Muscle of back (tissue), 11 donors: ENCODE measurements around the gene UBE2D2. TPM values are rescaled to one million over a fixed set of nuclear protein-coding genes. Genes with fewer than 3 reads are reported as not detected.

Experiments
- DNase-seq, 3 donors: peaks; one replicate each; pipeline versions ENCODE4 v3.0.0 to v3.0.0-alpha.2; 2013
- polyA plus RNA-seq, 10 donors: library from polyadenylated mRNA; unstranded; fragments of 120-200 nt; gene quantifications; one replicate each; pipeline ENCODE4 v1.2.1, GENCODE V29; 2013; ENCODE audit not compliant: insufficient read length in 10 of 10

UBE2D2 gene
- polyA plus RNA-seq, 10 donors, result 104 to 164 (median 120) TPM

DNA sequence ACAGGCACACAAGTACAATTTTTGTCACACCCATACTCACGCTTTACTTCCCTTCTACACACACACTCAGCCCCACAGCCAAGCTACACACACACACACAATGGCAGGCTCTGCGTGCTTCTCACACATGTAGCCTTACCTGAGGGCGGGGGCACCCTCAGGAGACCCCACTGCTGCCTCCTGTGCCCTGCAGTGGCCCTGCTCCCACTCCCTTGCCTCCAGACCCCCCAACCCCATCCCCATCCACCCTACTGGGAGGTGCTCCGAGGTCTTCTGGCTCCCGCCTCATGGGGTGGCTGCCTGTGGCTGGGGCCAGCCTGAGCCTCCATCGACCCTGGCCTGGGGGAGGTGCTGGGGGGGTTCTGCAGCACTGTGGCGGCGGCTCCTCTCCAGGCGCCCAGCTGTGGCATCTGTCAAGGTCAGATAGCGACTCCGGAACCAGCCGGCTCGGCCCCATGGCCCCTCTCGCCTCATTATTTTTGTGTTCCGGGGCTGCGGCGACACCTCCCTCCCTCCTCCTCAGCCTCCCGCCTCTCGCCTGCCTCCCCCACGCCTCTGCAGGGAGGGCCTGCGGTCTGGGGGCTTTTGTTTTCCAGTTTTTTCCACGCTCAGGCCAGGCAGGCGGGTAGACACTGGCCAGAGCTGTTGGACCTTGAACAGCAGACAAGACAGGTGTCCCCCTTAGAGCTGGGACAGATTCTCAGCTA is 108.7 kb downstream of the UBE2D2 start:
- no peak for DNase-seq

DNA sequence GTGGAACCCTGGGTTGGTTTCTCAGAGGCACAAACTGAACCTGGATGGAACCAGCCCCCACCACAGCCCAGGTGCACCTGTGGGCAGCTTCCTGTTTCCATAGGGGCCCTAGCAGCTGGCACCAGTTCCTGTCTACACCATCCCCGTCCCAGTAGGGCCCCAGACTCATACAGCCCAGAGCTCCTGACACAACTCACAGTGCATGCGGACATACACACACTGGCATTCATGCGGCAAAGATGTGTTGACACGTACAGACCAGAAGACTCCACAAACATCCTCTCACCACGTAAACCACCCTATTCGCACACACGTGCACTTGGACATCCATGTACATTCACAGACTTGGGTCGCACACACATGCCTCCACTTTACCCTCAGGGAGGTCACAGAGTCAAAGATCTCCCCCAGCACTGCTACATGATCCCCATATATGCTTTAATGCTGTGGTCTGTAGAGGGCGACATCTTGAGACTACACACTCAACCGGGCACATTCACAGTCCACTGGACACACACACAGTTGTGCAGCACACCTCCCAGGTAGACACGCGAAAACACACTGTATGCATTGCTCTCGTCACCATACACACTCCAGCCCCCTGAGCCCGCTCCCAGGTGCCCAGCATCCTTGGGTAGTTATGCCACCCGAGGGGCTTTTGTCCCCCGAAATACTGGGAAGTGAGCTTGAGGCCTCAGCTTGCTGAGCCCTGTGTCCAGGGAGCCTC is 109.4 kb downstream of the UBE2D2 start:
- no peak for DNase-seq

DNA sequence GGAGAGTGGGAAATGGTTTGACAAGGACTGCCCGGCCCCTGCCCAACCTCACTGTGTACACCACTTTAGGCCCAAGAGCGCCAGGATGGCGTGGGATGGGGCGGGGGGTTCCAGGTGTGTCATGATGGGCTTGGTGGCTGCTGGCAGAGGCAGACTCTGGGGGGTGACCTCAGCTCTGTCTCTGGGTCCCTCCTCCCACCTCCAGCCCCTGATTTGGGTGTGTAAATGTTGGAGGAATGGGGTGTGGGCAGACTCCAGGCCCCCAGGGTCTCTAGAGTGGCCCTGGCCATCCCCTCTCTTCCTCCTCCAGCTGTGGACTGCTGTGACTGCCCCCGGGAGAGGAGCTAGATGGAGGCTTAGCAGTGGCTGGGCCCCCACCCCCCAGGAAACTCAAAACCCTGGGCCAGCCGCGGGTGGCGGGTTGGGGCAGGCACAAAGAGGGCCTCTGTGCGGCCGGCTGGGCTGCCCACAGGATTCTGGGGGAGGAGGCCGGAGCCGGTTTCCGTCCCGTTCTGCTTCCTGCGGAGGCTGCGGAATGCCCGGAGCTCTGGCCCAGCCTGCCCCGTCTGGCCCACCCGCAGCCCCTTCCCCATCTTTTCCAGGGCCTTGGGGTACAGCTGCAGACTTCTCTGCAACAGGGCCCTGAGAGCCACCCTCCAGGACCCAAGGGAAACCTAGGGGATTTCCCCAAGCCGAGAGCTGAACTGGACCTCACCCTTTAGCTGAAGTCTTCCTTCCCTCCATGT is 110.1 kb downstream of the UBE2D2 start:
- DNase-seq, result no peak

DNA sequence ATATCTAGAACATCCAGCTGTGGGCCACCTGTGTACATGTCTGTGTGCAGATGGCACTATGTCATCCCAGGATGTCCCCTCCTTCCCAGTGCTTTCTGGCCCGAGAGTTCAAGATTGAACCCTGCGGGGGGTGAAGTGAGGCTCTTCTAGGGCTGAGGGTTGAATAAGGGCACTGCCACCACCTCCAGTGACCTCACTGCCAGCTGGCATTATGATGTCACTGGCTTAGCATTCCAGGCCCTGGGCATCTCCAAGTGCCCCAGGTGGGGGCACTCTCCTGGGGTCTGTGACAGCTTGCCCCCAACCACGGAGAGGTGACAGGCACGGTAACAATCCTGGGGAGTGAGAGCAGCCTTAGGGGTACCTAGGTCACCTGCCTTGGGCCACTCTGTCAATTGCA is 114.1 kb downstream of the UBE2D2 start:
- no peak for DNase-seq

DNA sequence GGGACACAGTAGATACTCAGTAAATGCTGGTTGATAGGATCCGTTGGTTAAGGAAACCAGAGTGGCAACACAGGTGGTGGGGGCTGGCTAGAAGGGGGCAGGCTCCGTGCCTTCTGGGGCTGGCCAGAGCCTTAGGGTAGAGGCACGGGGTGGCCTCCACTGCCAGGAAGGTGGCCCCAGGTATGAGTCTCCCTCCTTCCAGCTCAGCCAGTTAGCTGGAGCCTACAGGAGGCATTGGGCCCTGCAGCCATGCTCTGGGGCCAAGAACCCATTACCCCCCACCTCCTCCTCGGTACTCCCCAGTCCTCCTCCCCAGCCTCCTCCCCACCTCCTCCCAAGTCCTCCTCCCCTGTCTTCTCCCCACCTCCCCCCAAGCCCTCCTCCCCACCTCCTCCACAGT is 114.7 kb downstream of the UBE2D2 start:
- no peak for DNase-seq

DNA sequence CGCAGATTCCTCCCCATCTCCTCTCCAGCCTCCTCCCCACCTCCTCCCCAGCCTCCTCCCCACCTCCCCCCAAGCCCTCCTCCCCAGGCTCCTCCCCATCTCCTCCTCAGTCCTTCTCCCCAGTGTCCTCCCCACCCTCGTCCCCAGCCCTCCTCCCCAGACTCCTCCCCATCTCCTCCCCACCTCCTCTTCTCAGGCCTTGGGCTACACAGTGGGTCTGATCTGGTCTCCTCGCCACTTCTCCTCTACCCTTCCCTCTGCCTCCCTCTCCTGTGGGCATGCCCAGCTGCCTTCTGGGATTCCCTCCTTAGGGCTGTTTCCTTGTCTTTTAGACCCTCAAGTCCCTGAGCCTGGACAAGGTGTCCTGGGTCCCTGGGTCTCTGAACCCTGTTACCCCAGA is 115.3 kb downstream of the UBE2D2 start:
- no peak for DNase-seq

DNA sequence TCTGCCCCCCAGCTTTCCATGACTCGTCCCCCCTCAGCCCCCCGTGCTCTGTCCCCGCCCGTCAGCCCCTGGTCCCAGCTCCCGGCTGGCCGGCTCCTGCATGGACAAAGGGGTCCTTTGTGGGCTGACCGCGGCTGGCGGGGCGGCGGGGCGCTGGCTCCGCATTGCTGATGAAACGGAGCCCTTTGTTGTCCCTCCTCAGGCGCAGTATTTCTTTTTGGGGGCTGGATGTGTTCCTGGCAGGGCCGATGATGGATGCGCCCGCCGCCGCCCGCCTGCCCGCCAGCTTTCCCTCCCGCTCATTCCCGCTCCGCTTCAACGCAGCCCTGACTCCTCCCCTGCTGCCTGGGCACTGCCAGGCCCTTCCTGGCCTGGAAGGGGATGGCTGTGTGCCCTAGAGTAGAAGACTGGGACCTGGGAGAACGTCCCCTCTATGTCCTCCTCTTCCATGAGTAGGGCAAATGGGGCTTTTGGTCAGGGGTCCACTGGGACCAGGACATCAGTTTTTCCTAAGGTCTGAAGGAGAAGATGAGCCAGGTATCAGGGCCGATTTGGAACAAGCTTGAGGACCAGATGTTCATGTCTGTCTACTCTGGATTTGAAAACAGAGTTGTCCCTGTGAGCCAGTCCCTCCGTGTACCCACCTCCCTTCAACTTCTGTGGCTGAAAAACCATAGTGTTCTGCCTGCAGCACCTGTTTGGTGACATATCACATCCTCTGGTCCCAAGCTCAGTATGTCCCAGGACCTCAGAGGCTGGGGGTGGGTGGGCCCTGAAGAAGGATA is 116.0 kb downstream of the UBE2D2 start:
- peak in 1 of 3 donors; percentile 61 for DNase-seq

Other genes starting within 250 kb of the UBE2D2 start
- 100 to 1,000 TPM; 111 to 133 (median 119) TPM for gene PAIP2, start 219.5 kb upstream of the UBE2D2 start, polyA plus RNA-seq
- gene SLC23A1, start 178.0 kb upstream of the UBE2D2 start, polyA plus RNA-seq, result under 1 TPM; 0.09 to 0.69 (median 0.31) TPM
- gene MZB1, start 171.4 kb upstream of the UBE2D2 start, polyA plus RNA-seq, result 1 to 10 TPM in 1 of 10 donors, under 1 TPM in 7, not detected in 2; 0.15 to 1.0 (median 0.57) TPM
- gene PROB1, start 166.2 kb upstream of the UBE2D2 start, polyA plus RNA-seq, result 10 to 100 TPM; 22.4 to 40.5 (median 29.5) TPM
- 10 to 100 TPM in 7 of 10 donors, 1 to 10 TPM in 3; 7.4 to 10.8 (median 10.3) TPM for gene SPATA24, start 157.2 kb upstream of the UBE2D2 start, polyA plus RNA-seq
- gene DNAJC18, start 121.8 kb upstream of the UBE2D2 start, polyA plus RNA-seq, result 10 to 100 TPM; 20.0 to 33.0 (median 25.7) TPM
- 10 to 100 TPM; 28.8 to 40.9 (median 32.3) TPM for gene ECSCR, start 98.6 kb upstream of the UBE2D2 start, polyA plus RNA-seq
- gene SMIM33, start 90.3 kb upstream of the UBE2D2 start, polyA plus RNA-seq, result not detected
- 10 to 100 TPM; 26.5 to 40.3 (median 30.2) TPM for gene STING1, start 78.6 kb upstream of the UBE2D2 start, polyA plus RNA-seq
- gene CXXC5, start 87.0 kb downstream of the UBE2D2 start, polyA plus RNA-seq, result 10 to 100 TPM; 64.9 to 86.7 (median 77.1) TPM
- gene PSD2, start 234.5 kb downstream of the UBE2D2 start, polyA plus RNA-seq, result under 1 TPM; 0.16 to 0.46 (median 0.24) TPM